DMS 273 treated with DMSO at 0.1 percent for 48 hours (cell line): Measurements from ENCODE around the gene DPF1.

Source experiments
- DNase-seq: peaks from one replicate; lab custom pipeline; 2025; lab: John Stamatoyannopoulos, UW

The DPF1 gene

DNA sequence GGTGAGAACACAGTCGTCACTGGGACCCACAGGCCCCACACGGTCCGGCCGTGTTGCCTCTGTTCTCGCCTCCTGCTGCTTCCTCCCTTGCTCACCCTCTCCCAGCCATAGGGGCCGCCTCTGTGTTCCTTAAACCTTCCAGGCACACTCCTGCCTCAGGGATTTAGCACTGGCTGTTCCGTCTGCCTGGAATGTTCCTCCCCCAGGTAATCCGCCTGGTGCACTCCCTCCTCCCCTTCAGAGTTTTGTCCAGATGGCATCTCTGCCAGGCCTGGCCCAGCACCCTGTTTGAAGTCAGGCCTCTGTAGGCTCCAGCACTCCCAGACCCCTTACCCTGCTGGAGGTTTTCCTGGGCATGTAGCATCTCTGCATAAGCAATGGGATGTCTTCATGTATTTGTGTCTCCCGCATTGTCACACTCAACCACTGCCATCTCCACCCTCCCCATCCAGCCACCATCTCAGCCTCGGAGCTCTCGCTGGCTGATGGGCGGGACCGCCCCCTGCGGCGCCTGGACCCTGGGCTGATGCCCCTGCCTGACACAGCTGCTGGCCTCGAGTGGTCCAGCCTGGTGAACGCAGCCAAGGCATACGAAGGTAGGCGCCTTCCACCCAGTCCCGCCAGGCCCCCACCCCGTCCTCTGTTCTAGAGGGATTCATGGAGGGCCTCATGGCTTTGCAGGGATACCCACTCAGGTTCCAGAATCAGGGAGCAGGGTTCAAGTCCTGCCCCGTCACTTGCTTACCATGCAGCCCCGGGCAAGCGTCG lies 25.9 kb downstream of the DPF1 start:
- DNase-seq = no peak

DNA sequence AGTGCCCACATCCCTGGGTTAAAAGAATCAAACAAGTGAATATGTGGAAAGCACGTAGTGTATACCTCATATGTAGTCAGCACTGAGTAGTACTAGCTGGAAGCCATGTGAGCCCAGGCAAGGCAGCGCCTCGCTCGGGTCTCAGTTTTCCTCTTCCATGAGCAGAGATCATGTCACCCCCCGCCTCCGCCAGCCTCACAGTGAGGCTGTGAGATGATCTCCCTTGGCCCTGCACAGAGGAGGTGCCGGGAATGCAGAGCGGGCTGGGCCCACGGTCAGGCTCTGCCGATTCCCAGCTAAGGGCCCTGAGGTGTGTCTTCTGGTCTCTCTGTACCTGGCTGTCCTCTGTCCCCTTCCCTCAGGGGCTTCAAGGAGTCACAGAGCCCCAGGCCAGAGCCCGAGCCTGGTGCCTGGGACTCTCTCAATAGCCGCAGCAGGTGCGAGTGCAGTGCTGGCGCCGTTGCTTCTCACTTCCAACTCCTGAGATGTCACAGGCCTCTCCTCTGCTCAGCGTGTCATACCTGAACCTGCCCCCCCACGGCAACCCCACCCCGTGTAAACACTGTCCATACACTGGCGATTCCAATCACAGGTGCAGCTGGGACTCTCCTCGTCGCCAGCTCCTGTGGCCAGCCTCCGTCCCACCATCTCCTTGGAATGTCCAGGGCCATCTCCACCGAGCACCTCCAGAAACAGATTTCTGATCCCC lies 26.9 kb downstream of the DPF1 start:
- DNase-seq = no peak

DNA sequence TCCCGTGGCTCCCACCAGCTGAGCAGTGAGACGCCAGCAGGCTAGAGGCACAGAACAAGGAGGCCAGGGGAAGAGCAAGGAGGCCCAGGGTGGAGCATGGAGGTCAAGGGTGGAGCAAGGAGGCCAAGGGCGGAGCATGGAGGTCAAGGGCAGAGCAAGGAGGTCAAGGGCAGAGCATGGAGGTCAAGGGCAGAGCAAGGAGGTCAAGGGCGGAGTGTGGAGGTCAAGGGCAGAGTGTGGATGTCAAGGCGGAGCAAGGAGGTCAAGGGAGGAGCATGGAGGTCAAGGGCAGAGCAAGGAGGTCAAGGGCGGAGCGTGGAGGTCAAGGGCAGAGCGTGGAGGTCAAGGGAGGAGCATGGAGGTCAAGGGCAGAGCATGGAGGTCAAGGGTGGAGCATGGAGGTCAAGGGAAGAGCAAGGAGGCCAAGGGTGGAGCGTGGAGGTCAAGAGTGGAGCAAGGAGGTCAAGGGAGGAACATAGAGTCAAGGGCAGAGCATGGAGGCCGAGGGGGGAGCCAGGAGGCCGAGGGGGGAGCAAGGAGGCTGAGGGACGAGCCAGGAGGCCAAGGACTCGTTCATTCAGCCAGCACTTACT lies 27.7 kb downstream of the DPF1 start:
- DNase-seq = no peak

DNA sequence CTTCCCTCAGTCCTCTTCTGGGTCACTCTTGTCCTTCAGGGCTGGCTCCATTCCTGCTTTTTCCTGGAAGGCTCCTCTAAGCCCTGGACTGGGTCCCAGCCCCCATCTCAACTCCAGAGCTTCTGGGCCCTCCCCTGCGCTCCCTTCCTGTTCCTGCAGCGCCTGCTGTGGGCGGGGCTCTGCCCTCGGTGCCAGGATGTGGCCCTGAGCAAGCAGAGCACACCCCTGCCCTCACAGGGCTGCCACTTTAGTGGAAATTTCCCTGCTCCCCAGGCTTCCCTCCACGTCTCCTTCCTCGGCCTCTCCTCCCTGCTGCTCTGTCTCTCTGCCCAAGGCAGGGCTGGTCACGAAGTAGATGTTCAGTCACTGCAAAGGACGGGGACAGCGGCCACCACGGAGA lies 28.8 kb downstream of the DPF1 start:
- DNase-seq = no peak

DNA sequence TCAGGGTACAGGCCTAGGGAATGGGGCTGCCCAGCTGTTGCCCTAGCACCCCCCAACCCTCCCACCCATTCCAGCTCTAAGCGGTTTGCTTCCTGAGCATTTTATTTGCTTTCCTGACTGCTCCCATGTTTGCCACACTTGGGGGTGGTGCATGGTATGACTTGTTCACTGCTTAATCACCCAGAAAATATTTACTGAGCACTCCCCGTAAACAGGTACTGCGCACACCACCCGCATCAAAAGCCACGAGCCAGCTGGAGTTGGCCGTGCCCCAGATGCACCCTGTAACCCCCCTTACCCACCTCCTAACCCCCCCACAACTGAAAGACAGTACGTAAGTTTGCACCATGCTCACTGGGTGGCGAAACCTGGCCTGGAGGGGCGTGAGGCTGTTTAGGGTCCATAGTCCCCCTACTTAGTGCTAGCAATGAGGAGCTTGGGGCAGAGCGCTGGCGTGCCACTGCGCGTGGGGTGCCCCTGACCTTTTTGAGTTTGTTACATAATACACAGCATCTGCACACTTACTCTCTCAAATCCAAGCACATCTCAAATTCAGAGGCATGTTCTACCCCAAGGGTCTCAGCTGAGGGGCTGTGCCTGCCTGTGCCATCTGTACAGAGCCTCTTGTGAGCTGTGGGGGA lies 29.8 kb downstream of the DPF1 start:
- DNase-seq = no peak

DNA sequence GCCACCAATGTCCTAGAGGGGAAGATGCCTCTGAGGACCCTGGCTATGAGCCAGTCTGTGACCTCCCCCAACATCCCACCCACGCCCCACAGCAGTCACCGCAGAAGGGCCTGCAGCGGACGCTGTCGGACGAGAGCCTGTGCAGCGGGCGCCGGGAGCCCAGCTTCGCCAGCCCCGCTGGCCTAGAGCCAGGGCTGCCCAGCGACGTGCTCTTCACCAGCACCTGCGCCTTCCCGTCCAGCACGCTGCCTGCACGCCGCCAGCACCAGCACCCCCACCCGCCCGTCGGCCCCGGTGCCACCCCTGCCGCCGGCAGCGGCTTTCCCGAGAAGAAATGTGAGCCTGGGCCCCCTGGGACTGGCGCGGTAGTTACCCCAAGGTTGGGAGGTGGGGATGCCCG lies 30.6 kb downstream of the DPF1 start:
- no peak for DNase-seq

DNA sequence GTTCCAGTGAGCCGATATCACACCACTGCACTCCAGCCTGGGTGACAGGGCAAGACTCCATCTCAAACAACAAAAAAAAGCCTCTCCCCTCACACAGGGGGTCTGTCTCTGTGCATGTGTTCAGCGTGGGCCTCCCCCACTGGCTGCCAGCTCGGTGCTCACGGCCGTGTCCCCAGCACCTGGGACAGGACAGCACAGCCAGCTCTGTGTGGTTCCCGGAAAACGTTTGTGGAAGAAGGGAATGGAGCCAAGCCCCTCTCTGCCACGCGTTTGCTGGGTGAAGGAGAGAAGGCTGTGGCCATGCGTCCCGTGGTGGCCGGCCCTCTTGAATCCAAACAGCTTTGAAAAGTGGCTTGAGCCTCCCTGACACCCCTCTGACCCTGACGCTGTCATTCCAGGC lies 32.3 kb downstream of the DPF1 start:
- DNase-seq = no peak

DNA sequence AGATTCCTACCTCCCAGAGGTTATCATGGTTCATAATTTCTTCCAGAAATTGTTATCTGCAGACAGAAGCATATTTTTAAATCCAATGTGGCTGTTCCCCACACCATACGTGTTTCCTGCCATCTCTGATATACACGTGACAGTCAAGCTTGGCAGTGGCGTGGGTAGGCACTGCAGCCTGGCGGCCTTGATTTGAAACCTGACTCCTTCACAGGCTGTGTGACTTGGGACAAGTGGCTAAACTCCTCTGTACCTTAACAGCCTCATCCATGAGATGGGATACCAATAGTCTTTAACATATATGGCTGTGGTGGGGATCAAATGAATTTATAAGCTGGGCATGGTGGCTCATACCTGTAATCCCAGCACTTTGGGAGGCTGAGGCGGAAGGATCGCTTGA lies 33.2 kb downstream of the DPF1 start:
- no peak for DNase-seq

DNA sequence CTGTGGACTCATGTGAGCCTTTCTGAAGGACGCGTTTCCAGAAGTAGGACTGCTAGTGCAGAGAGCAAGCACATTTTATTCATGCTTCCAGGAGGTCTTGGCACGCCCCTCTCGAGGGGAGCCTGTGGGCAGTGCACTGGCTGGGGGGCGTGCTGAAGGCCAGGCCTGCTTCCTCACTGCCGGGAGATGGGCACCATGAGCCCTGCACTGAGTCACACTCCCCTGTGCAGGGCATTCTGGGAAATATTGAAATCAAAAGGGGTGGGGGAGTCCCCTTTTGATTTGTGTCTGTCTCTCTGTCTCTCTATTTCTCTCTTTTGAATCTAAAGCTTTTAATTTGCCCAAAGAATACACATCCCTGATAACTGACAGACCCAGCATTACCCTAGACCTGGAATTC lies 34.0 kb downstream of the DPF1 start:
- no peak for DNase-seq

DNA sequence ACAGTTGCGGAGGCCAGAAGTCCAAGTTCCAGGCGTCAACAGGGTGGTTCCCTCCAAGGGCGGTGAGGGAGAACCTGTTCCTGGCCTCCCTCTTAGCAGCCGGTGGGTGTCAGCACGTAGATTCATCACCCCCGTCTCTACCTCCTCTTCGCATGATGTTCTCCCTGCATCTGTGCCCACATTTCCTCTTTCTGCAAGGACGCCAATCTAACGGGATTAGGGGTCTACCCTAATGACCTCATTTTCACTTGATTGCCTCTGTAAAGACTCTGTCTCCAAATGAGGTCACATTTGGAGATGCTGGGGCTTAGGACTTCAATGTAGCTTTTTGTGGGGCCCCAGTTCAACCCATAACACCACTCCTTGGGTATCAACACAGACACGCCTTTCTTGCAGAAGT lies 38.5 kb downstream of the DPF1 start:
- DNase-seq = no peak

DNA sequence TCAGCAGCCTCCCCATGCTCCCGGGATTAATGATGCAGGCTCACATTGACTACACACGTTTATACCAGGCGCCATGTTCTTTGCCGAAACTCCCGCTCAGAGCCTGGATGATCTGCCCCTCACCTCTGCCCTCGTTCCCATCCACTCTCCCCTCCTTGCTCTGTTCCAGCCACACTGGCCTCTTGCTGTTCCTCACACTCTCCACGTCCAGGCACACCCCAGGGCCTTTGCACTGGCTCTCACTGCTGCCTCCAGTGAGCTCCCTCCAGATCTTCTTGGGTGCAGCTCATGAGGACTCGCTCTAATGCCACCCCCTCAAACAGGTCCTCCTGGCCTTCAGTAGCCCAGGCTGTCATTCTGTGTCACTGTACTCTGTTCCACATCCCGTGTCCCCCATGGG lies 39.2 kb downstream of the DPF1 start:
- no peak for DNase-seq

DNA sequence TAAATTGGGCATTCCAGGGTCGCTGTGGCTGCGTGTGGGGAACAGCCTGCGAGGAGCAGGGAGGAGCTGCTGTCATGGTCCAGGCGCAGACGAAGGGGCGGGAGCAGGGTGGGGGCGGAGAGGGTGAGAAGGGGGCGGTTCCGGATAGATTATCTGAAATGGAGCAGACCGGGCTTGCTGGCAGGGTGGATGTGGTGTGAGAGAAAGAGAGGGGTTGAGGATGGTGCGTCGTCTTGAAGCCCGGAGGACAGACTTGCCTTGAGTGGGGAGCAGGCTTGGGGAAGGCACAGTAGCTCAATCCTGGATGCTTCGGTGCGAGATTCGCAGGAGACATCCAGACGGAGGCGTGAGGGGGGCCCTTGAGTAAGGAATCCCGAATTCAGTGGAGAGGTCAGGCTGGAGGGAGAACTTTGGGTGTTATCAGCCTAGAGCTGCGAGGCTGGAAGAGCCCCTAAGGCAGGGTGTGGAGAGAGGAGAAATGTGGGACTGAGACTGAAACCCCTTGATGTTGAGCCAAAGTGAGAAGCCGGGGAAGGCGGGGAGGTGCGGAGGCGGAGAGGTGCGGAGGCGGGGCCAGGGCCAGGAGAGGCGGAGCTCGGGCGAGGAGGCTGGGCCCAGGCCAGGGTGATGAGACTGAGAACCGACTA lies 40.6 kb downstream of the DPF1 start:
- no peak for DNase-seq

DNA sequence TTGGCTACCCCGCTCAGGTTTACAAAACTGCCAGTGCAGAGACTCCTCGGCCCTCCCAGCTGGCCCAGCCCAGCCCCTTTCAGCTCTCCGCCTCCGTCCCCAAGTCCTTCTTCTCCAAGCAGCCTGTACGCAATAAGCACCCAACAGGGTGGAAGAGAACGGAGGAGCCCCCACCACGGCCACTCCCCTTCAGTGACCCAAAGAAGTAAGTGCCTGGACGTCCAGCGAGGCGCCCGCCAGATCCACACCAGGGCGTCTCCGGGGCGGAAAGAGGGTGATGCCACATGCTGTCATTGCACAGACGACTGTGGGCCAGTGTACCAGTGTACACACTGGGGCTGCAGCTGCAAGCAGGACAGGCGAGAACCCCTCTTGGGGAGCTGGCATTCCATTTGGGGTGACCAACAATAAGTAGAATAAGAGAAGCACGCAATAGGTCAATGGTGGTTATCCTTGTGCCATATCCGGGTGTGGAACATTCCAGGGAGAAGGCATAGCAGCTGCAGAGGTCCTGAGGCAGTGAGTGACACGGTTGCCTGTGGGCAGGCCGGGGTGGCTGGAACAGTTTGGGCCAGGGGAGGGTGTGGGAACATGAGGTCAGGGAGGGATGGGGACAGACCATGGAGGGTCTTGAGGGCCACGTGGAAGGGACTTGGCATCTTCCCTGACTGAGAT lies 41.3 kb downstream of the DPF1 start:
- no peak for DNase-seq

DNA sequence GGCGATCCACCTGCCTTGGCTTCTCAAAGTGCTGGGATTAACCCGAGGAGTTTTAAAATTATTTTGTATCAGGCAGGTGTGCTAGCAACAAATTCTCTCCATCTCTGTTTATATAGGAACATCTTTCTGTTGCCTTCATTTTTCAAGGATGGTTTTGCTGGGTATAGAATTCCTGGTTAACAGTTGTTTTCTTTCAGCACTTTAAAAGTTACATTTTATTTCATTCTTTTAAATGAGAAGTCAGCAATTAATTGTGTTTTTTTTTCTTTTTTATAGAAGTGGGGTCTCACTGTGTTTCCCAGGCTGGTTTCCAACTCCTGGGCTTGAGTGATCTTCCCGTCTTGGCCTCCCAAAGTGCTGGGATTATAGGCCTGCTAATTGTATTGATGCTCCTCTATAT lies 44.0 kb downstream of the DPF1 start:
- DNase-seq = no peak

DNA sequence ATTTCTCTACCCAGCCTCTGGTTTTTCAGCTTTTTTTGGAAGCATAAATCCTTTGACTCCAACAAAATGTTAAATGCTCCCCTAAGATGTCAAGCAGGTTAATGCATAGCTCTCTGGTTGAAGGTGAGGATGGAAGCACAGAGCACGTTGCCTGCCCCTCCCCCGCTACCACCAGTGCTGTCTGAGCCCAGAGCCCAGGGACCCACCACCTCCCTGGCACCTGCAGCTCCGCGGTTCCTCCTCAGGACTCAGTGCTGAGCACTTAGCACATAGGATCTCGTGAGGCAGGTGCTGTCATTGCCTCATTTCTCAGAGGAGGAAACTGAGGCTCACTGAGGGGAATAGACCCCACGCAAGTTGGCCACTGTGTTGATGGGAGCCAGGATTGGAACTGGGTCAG lies 48.6 kb downstream of the DPF1 start:
- DNase-seq = no peak

DNA sequence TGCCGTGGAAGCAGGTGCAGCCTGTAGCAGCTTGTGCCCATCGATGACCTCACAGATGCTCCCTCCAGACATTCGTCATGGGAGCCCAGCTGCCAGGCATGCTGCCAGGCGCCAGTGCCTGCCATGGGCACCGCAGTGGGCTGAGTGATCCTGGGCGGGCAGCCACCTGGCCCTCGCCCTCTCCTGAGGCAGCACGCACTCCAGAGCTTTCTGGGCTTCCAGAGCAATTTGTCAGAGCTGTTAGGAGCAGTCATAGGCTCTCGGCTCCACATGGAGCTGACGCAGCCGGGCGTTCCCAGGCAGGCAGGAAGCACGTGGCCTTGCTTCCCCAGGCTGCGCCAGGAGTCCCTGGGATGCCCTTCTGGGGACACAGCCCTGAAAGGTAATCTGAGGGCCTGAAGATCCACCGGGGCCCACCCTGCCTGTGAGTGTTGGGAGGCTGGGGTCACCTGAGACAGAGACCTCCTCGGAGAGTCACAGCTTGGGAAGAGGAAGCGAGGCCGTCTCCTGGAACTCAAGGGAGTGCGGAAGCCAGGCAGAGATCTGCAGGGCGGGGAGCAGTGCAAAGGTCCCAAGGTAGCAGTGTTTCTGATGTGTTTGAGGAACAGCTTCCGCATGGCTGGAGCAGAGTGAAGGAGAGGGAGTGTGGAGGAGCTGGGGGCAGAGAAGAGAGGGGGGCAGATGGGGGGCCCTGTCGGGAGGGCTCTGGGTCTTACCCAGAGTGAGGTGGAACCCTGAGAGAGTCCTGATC lies 50.6 kb downstream of the DPF1 start:
- DNase-seq = peak; percentile 80

DNA sequence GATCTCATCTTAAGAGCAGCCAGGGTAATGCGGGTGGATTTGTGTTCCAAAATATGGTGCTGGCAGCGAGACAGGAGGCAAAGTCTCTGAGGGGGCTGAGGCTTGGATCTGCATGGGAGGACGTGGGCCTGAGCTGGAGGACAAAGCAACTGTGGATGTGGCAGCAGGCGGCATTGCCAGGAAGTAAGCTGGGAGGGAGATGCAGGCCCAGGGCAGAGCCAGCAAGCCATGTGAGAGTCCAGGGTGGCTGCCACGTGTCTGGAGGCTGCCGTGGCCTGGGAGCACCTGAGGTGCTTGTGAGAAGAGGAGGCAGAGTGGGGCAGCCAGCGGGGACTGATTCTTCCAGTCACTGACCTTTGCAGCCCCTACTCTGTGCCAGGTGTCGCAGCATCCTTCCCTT lies 52.0 kb downstream of the DPF1 start:
- no peak for DNase-seq

DNA sequence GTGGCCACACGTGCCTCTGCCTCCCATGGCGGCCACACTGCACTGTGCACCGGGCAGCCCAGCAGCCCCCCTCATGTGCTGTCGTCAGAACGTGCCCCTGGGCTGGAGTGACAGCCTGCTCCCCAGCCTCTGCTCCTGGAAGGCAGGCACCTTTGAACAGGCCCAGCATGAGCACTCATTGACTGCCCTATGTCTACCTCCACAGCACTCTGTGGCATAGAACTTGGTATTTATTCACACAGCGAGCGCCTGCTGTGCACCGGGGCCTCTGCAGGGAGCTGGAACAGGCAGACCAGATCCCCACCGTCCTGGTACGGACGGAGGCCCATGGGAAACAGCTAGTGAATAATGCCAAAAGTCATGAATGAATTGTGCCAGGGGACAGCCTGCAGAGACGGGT lies 53.7 kb downstream of the DPF1 start:
- no peak for DNase-seq

DNA sequence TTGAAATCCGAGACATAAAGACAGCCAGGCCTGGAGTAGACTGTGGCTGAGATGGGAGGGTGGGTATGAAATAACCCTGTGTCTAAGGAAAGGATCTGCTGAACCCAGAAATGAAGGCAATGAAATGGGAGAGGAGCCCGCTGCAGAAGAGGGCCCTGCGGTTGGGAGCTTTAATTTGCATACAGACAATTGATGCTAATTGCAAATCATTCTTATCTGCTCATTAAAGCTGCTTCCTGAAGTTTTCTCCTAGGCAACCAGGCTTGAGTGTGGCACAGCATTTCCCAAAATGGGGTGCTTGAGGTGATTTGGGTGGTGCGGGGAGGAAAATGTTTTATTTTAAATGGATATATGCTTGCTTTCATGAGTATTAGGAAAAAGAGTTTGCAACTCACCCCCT lies 55.4 kb downstream of the DPF1 start:
- DNase-seq = no peak

DNA sequence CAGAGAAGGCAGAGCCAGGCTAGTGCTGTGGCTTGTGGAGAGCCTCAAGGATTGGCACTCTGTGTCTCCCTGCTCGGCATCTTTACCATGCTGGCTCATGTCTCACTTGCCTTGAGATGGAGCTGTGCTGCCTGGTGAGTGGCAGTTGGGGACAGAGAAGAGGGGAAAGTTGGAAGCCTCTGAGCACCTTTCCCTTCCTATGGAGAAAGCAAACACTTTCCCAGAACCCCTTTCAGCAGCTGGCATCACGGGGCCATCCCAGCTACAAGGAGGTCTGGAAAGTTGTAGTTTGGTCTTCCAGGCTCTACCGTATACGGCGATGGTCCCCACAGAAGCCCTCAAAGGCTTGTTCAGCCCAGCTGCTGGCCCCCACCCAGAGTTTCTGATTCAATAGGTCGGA lies 58.7 kb downstream of the DPF1 start:
- DNase-seq = no peak

DNA sequence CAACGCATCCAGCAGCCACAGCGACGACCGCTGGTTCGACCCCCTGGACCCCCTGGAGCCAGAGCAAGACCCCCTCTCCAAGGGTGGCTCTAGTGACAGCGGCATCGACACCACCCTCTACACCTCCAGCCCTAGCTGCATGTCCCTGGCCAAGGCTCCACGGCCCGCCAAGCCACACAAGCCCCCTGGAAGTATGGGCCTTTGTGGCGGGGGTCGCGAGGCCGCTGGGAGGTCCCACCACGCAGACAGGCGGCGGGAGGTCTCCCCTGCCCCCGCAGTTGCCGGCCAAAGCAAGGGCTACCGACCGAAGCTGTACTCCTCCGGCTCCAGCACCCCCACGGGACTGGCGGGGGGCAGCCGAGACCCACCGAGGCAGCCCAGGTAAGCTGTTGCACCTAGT lies 59.5 kb downstream of the DPF1 start:
- DNase-seq = no peak
